ENCODE data around the gene DEFB119.
"Not testable (repeated sequence)": the region's sequence is repeated elsewhere in the genome, so short reads cannot be mapped to it uniquely, and the experiment has no call there.

Gene DEFB119

GRCh38 chr20:31394900-31395299, 4.5 kb upstream of the DEFB119 start:
- H3K27ac ChIP-seq (ENCODE audit: low read length) = no peak overlapping the region
- H3K36me3 ChIP-seq (ENCODE audit: control insufficient read depth in 2 of 2, insufficient read depth in 2 of 2, low read length in 2 of 2) = no peaks in the 10 kb centered on the region
- H3K27me3 ChIP-seq (ENCODE audit: control insufficient read depth in 1 of 2, insufficient read depth in 2 of 2, low read length in 2 of 2) = no peaks in the 10 kb centered on the region
- H3K9me3 ChIP-seq (ENCODE audit: control insufficient read depth in 2 of 2, low read length in 2 of 2) = peaks cover 0 to 2% of the 10 kb centered on the region in 2 donors
- H3K4me1 ChIP-seq (ENCODE audit: control insufficient read depth, insufficient read depth, low read length) = no peaks in the 10 kb centered on the region
- H3K4me3 ChIP-seq (ENCODE audit: low read length in 2 of 2) = no peak overlapping the region
- H3K9ac ChIP-seq (ENCODE audit: low read length in 2 of 2) = no peak overlapping the region

- no peak overlapping the region for H3K9ac ChIP-seq (ENCODE audit: low read length in 2 of 2)
- no peaks in the 10 kb centered on the region for H3K4me1 ChIP-seq (ENCODE audit: control insufficient read depth, insufficient read depth, low read length)
- no peaks in the 10 kb centered on the region for H3K9me3 ChIP-seq (ENCODE audit: control insufficient read depth in 2 of 2, low read length in 2 of 2)
- no peaks in the 10 kb centered on the region for H3K36me3 ChIP-seq (ENCODE audit: control insufficient read depth in 2 of 2, insufficient read depth in 2 of 2, low read length in 2 of 2)
- peaks cover 0 to 3% of the 10 kb centered on the region in 2 donors for H3K27me3 ChIP-seq (ENCODE audit: control insufficient read depth in 1 of 2, insufficient read depth in 2 of 2, low read length in 2 of 2)
- no peak overlapping the region for H3K4me3 ChIP-seq (ENCODE audit: low read length in 2 of 2)
- no peak overlapping the region for H3K27ac ChIP-seq (ENCODE audit: low read length)
Observed at GRCh38 chr20:31392836-31393235, 2.4 kb upstream of the DEFB119 start.

DNA sequence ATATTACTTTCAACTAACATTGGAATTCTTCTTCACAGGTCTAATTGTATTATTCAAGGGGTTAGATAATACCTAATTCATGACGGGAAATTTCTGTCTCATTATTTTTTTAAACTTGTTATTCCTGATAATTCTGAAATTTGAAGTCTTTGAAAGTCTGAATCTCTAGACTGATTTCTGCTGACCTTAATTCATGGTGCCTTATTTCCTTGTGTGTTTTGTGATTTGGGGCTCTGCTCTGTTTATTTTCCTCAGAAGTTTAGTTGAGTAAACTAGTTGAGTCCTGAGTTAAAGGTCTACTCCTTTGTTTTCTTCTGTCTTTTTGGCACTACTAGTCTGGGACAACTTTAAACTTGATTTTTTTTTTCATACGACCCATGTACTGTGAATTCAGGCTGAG, 16.0 kb downstream of the DEFB119 start:
- H3K4me1 ChIP-seq (ENCODE audit: control insufficient read depth, insufficient read depth, low read length) = no peaks in the 10 kb centered on the region
- H3K9me3 ChIP-seq (ENCODE audit: control insufficient read depth in 2 of 2, low read length in 2 of 2) = no peaks in the 10 kb centered on the region
- no peaks in the 10 kb centered on the region for H3K27me3 ChIP-seq (ENCODE audit: control insufficient read depth in 1 of 2, insufficient read depth in 2 of 2, low read length in 2 of 2)
- H3K36me3 ChIP-seq (ENCODE audit: control insufficient read depth in 2 of 2, insufficient read depth in 2 of 2, low read length in 2 of 2) = no peaks in the 10 kb centered on the region
- no peak overlapping the region for H3K9ac ChIP-seq (ENCODE audit: low read length in 2 of 2)
- H3K27ac ChIP-seq (ENCODE audit: low read length) = no peak overlapping the region
- H3K4me3 ChIP-seq (ENCODE audit: low read length in 2 of 2) = no peak overlapping the region

GRCh38 chr20:31368301-31368700, 22.1 kb downstream of the DEFB119 start, which contains the start of gene DEFB118:
Gene DEFB118, plus strand, starts transcription at chr20:31368601. Its CDS starts 50 bp downstream, at chr20:31368651.
- H3K4me3 ChIP-seq (ENCODE audit: low read length in 2 of 2) = no peak within 1 kb of the TSS
- peaks cover 0 to 7% of the 10 kb centered on the region in 2 donors for H3K9me3 ChIP-seq (ENCODE audit: control insufficient read depth in 2 of 2, low read length in 2 of 2)
- no peak within 1 kb of the TSS for H3K9ac ChIP-seq (ENCODE audit: low read length in 2 of 2)
- H3K36me3 ChIP-seq (ENCODE audit: control insufficient read depth in 2 of 2, insufficient read depth in 2 of 2, low read length in 2 of 2) = no peaks in the 10 kb centered on the region
- no peaks in the 10 kb centered on the region for H3K27me3 ChIP-seq (ENCODE audit: control insufficient read depth in 1 of 2, insufficient read depth in 2 of 2, low read length in 2 of 2)
- H3K4me1 ChIP-seq (ENCODE audit: control insufficient read depth, insufficient read depth, low read length) = no peaks in the 10 kb centered on the region
- H3K27ac ChIP-seq (ENCODE audit: low read length) = no peak within 1 kb of the TSS

- not testable (repeated sequence) for H3K27me3 ChIP-seq (ENCODE audit: control insufficient read depth in 1 of 2, insufficient read depth in 2 of 2, low read length in 2 of 2); H3K9ac ChIP-seq (ENCODE audit: low read length in 2 of 2); H3K4me1 ChIP-seq (ENCODE audit: control insufficient read depth, insufficient read depth, low read length); H3K27ac ChIP-seq (ENCODE audit: low read length); H3K36me3 ChIP-seq (ENCODE audit: control insufficient read depth in 2 of 2, insufficient read depth in 2 of 2, low read length in 2 of 2); H3K4me3 ChIP-seq (ENCODE audit: low read length in 2 of 2); H3K9me3 ChIP-seq (ENCODE audit: control insufficient read depth in 2 of 2, low read length in 2 of 2)
Observed at GRCh38 chr20:31364272-31364671, 26.1 kb downstream of the DEFB119 start.

DNA sequence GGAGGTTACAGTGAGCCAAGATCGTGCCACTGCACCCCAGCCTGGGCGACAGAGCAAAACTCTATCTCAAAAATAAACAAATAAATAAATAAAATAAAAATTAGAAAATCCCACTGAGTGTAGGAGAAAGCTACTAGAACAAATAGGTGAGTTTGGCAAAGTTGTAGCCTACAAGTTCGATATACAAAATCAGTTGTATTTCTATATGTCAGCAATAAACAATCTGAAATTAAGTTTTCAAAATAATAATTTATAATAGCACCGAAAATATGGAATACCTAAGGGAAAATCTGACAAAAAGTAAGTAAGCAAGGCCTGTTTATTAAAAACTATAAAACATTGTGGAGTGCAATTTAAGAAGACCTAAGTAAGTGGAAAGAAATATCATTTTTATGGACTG, 27.1 kb downstream of the DEFB119 start:
- Histone ChIP-seq H3K9ac (ENCODE audit: low read length in 2 of 2) (no peak overlapping the region), H3K36me3 (ENCODE audit: control insufficient read depth in 2 of 2, insufficient read depth in 2 of 2, low read length in 2 of 2) (no peaks in the 10 kb centered on the region), H3K4me1 (ENCODE audit: control insufficient read depth, insufficient read depth, low read length) (no peaks in the 10 kb centered on the region), H3K27ac (ENCODE audit: low read length) (no peak overlapping the region), H3K27me3 (ENCODE audit: control insufficient read depth in 1 of 2, insufficient read depth in 2 of 2, low read length in 2 of 2) (no peaks in the 10 kb centered on the region), H3K4me3 (ENCODE audit: low read length in 2 of 2) (no peak overlapping the region), H3K9me3 (ENCODE audit: control insufficient read depth in 2 of 2, low read length in 2 of 2) (peaks cover 0 to 7% of the 10 kb centered on the region in 2 donors)

DNA sequence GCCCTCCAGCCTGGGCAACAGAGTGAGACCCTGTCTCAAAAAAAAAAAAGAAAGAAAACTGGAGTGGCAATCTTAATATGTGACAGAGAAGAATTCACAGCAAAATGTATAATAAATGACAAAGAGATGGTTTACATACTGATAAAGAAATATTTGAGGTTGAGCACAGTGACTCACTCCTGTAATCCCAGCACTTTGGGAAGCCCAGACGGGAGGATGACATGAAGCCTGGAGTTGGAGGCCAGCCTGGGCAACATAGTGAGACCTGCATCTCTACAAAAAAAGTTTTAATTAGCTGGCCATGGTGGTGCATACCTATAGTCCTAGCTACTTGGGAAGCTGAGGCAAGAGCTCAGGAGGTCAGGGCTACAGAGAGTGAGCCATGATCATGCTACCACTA, 34.4 kb downstream of the DEFB119 start:
- H3K4me1 ChIP-seq (ENCODE audit: control insufficient read depth, insufficient read depth, low read length) = no peaks in the 10 kb centered on the region

DNA sequence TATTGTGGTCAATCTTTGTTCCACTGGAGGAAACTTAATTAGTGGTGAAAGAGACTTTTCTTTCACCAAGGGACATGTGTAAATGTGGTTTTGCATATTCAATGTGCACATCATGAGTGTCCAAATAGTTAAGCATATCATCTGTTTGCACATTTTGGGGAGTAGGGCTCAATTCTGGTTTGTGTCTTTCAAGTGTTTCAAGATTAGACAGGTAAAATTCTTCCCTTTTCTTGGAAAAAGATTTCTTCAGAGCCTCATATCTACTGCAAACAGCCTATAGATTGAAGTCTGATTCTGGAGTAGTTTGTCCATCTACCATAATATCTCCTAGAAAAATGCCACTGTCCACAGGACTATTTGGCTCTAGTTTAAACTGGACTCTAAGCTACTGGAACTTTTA, 48.9 kb downstream of the DEFB119 start:
- no peaks in the 10 kb centered on the region for H3K36me3 ChIP-seq (ENCODE audit: control insufficient read depth in 2 of 2, insufficient read depth in 2 of 2, low read length in 2 of 2)
- H3K27me3 ChIP-seq (ENCODE audit: control insufficient read depth in 1 of 2, insufficient read depth in 2 of 2, low read length in 2 of 2) = no peaks in the 10 kb centered on the region
- no peaks in the 10 kb centered on the region for H3K9me3 ChIP-seq (ENCODE audit: control insufficient read depth in 2 of 2, low read length in 2 of 2)
- H3K9ac ChIP-seq (ENCODE audit: low read length in 2 of 2) = no peak overlapping the region
- no peak overlapping the region for H3K27ac ChIP-seq (ENCODE audit: low read length)
- H3K4me1 ChIP-seq (ENCODE audit: control insufficient read depth, insufficient read depth, low read length) = no peaks in the 10 kb centered on the region
- H3K4me3 ChIP-seq (ENCODE audit: low read length in 2 of 2) = no peak overlapping the region

More for the DNA sequence above, 34.4 kb downstream of the DEFB119 start:
- H3K27me3 ChIP-seq (ENCODE audit: control insufficient read depth in 1 of 2, insufficient read depth in 2 of 2, low read length in 2 of 2) = no peaks in the 10 kb centered on the region
- no peak overlapping the region for H3K4me3 ChIP-seq (ENCODE audit: low read length in 2 of 2)
- no peak overlapping the region for H3K9ac ChIP-seq (ENCODE audit: low read length in 2 of 2)
- no peaks in the 10 kb centered on the region for H3K9me3 ChIP-seq (ENCODE audit: control insufficient read depth in 2 of 2, low read length in 2 of 2)
- H3K27ac ChIP-seq (ENCODE audit: low read length) = no peak overlapping the region
- no peaks in the 10 kb centered on the region for H3K36me3 ChIP-seq (ENCODE audit: control insufficient read depth in 2 of 2, insufficient read depth in 2 of 2, low read length in 2 of 2)

GRCh38 chr20:31330893-31331292, 59.5 kb downstream of the DEFB119 start:
- Histone ChIP-seq H3K4me1 (ENCODE audit: control insufficient read depth, insufficient read depth, low read length) (no peaks in the 10 kb centered on the region), H3K27me3 (ENCODE audit: control insufficient read depth in 1 of 2, insufficient read depth in 2 of 2, low read length in 2 of 2) (no peaks in the 10 kb centered on the region), H3K9me3 (ENCODE audit: control insufficient read depth in 2 of 2, low read length in 2 of 2) (peaks cover 3 to 4% of the 10 kb centered on the region in 2 donors), H3K36me3 (ENCODE audit: control insufficient read depth in 2 of 2, insufficient read depth in 2 of 2, low read length in 2 of 2) (no peaks in the 10 kb centered on the region), H3K9ac (ENCODE audit: low read length in 2 of 2) (no peak overlapping the region), H3K4me3 (ENCODE audit: low read length in 2 of 2) (no peak overlapping the region), H3K27ac (ENCODE audit: low read length) (no peak overlapping the region)
